Gastroesophageal sphincter (tissue), 3 donors: ENCODE data around the gene PAIP1.

Experiments used
- POLR2A ChIP-seq, 2 donors: fragments of 450-650 bp; IDR thresholded peaks; one replicate each; pipeline ENCODE4 v1.6.1; 2017; ENCODE audit warnings: antibody characterized with exemption in 2 of 2, mild to moderate bottlenecking in 2 of 2, moderate library complexity in 1 of 2
- POLR2AphosphoS5 ChIP-seq: sonication (generic); formaldehyde crosslinking; IDR thresholded peaks from one replicate; pipeline ENCODE4 v1.6.1; 2017; ENCODE audit warnings: antibody characterized with exemption
- TF ChIP-seq, protein P1 (sequence below), 4 experiments: fragments of 200-600 bp in 2 of 4; fragments of 450-650 bp in 2 of 4; sonication (generic) in 1 of 4; IDR thresholded peaks; one replicate each; pipeline ENCODE4 v1.5.1; 2017 to 2019; ENCODE audit warnings: antibody characterized with exemption in 4 of 4, mild to moderate bottlenecking in 2 of 4, moderate library complexity in 2 of 4

DNA sequence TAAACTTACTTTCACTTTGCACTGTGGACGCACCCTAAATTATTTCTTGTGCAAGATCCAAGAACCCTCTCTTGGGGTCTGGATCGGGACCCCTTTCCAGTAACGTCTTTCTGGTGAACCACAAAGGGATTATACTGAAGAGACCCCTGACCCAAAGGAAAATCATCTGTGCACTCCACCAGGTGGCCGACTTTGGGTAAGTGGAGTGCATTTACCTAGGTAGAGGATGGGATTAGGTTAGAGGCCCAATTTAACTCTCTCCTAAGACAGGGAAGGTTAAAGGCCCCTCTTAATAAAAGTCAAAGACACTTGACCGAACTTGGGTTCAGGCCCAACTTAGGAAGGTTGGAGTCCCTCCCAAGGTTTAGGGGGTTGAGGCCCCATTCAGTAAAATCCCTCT, 8.2 kb upstream of the PAIP1 start:
- TF ChIP-seq, protein P1, sequence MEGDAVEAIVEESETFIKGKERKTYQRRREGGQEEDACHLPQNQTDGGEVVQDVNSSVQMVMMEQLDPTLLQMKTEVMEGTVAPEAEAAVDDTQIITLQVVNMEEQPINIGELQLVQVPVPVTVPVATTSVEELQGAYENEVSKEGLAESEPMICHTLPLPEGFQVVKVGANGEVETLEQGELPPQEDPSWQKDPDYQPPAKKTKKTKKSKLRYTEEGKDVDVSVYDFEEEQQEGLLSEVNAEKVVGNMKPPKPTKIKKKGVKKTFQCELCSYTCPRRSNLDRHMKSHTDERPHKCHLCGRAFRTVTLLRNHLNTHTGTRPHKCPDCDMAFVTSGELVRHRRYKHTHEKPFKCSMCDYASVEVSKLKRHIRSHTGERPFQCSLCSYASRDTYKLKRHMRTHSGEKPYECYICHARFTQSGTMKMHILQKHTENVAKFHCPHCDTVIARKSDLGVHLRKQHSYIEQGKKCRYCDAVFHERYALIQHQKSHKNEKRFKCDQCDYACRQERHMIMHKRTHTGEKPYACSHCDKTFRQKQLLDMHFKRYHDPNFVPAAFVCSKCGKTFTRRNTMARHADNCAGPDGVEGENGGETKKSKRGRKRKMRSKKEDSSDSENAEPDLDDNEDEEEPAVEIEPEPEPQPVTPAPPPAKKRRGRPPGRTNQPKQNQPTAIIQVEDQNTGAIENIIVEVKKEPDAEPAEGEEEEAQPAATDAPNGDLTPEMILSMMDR (IDR thresholded peaks at IDR 0.05) = no peak
- no peak for TF ChIP-seq POLR2AphosphoS5
- TF ChIP-seq POLR2A (IDR thresholded peaks at IDR 0.05) = no peak
